NAMALWA (cell line): ENCODE measurements around the gene PCNX2.
"Not testable (repeated sequence)": the region's sequence is repeated elsewhere in the genome, so short reads cannot be mapped to it uniquely, and the experiment has no call there.

Experiments used
- DNase-seq: peaks from one replicate; pipeline ENCODE4 v3.0.0-alpha.2; 2015; ENCODE audit warnings: low spot score

PCNX2 gene

DNA sequence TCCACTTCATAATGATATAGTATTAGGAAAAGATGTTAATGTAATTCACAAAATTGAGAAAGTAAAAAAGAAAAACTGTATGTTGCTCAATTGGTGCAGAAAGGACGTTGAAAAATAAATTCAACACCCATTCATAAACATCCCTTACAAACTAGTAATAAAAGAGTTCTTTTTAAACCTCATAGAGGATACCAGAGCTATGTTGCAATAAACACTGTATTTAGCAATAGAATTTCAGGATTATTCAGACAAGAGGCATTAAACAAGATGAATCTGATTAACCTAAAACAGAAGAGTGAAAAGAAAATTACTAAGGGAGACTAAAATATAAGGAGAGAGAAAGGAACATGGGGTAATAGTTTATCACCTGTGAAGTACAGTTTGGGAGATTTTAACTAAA is 190.3 kb downstream of the PCNX2 start:
- no peak for DNase-seq

DNA sequence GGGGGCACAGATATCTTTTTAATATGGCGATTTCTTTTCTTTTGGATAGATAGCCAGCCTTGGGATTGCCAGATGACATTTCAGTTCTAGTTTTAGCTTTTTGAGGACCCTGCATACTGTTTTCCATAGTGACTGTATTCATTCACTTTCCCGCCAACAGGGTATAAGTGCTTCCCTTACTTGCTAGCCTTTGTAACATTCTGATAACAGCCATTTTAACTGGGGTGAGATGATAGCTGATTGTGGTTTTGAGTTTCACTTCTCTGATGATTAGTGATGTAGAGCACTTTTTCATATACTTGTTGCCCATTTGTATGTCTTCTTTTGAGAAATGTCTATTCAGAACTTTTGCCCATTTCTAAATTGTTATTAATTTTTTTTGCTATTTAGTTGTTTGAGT is 193.2 kb downstream of the PCNX2 start:
- DNase-seq = no peak

DNA sequence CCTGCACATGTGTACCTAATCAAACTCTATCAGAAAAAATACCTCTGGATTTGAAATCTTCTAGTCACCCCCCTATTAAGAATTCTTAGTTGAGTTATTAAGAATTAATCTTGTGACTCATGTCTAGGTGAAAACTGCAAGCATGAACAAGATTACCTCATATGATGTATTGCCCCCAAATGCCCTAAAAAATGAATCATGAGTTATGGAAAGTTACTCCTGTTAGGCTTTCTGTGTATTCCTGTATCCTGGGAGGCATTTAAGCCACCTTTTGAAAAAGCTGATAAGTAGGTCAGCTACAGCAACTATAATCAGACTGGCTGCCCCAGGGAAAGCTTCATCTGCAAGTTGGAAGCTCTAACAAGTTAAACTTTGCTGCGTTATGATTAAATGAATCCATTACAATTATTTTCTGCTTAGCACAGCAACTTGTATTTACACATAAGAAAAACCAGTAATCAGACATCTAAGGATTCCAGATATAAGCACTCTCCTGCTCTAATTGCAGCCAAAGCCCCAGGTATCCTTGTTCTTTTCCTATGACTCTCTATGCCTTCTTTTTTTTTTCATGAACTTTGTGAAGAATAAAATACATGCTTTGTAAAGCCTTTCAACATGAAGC is 197.5 kb downstream of the PCNX2 start:
- DNase-seq = no peak

DNA sequence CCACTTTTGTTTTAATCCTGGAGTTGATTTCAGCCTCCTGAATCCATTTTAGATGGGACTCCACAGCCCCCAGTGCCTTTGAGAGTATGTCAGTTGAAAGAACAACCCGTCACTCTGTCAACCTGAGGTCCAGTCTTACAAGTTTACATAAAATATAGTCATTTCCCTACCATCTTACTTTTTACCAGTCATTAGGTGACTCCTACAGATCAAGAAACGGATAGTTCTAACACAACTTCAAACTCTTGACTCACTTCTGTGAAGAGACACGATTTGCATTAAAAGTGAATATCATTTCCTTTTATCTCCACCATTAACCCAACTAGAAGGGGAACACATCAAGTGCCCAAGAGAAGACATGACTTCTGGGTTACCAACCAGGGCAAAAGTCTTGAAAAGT is 198.0 kb downstream of the PCNX2 start:
- no peak for DNase-seq

DNA sequence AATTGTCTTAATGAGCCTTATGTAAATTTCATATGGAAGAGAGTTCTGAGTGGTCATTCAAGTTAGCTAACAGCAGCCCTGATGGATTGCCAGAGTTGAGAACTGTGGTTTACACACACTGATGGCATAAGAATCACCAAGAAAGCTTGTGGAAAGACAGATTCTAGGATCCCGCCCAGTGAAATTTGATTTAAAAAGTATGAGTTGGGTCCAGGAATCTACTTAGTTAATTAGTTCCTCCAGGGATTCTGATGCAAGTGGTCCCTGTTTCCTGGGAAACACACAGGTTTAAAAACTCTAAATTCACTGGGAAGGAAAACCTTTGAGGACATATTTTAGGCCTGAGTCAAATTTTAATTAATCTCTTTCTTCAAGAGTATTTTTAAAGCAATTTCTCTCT is 200.8 kb downstream of the PCNX2 start:
- no peak for DNase-seq

DNA sequence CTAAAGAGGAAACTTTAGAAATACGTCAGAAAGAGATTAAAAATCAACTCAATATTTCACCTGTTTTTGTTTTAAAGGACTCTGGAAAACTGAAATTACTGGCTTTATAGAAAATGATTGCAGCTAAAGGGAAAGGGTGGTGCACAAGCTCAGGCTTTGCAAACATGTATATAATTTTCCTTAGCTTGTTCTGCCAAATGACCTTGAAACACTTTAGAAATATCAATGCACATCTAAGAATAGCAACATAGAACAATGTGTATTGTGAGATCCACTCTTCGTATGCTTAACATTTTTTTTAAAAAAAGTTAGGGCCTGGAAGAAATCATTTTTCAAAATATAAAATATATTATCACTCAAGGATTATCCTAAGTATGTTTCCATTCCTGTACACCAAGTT is 201.3 kb downstream of the PCNX2 start:
- no peak for DNase-seq

DNA sequence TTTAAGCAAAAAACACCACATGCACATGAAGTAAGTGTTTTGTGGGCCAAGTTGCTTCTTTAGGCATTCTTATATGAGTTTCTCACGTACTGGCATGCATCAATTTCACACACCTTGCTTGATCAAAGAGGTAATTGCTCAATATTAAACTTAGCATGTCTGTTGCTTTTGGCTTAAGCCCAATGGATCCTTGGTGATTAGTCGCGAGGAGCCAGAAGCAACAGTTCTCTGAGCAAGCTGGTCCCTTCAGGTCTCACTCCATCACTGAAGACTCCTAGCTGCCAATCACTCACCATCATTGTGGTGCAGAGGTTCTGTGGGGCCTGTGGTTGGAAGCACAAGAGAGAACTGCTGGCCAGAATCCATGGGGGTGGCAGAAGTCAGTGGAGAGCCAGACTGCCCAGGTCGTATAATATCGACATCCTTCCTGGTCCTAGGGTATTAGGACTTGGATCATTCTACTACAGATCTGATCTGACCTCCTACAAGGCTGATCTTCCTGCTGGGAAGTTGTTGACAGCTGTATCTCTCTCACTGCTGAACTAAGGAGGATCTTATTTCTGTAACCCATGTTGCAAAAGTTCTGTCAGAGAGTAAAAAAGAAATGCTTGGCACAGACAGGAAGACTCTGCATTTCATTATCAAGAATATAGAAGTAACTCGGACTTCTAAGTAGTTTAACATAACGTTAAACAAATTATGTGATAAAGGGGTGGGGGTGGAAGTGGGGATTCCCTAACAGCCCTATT is 204.6 kb downstream of the PCNX2 start:
- no peak for DNase-seq

DNA sequence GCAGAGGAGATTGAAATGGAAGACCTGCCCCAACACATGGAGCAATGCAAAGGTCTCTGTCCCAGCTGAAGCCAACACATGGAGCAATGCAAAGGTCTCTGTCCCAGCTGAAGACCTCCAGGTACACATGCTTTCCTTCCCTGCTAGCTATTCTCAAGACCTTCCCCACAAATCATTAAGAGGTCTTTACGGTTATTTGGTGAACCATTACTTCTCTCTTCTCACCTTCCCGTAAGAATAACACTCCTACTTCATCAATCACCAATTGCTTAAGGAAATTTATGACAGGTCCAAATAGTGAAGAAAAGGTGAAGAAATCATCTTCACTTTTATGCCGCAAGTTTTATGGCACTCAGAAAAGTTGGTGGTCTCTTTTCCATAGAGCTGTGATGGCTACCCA is 206.3 kb downstream of the PCNX2 start:
- no peak for DNase-seq

DNA sequence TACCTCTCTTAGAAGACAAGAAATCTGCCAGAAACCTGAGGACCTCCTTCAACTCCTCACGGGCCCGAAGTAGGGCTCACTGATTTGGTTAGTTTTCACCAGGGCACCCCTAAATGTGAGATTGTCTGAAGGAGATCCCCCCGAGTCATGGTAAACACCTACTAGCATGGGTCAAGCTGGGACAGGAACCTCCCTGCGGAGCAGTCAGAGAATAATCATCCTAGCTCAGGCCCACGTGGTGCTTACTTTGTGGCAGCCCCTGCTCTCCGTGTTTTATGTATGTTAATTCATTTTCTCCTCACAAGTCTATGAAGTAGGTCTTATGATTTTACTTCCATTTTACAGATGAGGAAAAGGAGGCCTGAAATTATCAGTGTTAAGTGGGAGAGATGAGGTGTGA is 206.9 kb downstream of the PCNX2 start:
- no peak for DNase-seq

DNA sequence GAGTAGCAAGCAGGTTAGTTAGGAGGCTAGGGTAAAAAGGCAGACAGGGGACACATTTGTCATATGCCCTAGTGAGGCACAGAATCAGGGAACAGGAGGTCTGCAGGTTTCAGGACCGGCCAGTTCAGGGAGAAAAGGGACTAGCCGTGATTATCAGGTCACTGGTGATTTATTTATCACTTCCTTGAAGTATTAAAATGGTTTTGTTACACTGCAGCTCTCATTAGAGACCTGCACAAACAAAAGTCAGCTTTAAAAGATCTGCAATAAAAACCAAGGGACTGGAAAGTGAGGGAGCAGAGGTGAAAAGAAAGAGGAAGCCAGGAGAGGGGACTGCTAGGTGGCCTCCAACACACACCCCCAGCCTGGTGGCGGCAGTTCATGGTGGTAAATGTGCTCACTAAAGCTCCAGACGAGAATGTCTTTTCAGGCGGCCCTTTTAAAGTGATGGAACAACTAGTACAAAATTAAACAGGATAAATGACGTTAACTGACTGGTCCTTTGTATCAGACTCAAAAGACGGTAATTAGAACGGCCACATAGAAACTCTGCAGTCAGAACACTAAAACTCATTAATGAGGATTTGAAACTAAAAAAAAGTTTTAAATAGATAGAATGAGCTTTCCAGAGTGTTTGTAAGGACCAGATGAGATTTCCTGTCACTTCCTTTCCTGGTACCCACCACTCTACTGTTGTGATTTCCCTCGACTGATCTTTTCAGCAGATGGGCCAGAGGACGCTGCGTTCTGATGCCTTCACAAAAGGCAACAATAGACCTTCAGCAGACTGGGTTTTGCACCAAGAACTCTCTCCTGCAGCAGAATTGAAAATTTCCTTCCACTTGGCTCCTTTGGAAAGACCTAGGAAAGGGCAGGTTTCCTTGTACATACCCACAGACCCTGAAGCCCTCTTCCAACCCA is 208.3 kb downstream of the PCNX2 start:
- no peak for DNase-seq

DNA sequence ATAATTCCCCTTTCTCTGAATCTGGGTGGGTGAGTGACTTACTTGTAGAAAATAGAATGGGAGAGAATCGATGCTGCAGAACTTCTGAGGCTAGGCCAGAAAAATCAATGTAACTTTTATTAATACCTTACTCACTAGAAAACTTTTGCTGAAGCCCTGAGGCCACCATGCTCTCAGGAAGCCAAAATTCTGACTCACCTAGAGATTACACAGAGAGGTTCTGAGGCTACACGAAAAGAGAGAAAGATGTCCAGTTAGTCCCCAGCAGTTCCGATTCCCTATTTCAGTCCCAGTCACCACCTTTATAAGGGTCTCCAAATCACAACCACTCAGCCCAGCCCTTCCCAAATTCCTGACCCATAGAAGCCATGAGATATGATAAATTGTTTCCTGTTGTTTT is 210.0 kb downstream of the PCNX2 start:
- DNase-seq = no peak

DNA sequence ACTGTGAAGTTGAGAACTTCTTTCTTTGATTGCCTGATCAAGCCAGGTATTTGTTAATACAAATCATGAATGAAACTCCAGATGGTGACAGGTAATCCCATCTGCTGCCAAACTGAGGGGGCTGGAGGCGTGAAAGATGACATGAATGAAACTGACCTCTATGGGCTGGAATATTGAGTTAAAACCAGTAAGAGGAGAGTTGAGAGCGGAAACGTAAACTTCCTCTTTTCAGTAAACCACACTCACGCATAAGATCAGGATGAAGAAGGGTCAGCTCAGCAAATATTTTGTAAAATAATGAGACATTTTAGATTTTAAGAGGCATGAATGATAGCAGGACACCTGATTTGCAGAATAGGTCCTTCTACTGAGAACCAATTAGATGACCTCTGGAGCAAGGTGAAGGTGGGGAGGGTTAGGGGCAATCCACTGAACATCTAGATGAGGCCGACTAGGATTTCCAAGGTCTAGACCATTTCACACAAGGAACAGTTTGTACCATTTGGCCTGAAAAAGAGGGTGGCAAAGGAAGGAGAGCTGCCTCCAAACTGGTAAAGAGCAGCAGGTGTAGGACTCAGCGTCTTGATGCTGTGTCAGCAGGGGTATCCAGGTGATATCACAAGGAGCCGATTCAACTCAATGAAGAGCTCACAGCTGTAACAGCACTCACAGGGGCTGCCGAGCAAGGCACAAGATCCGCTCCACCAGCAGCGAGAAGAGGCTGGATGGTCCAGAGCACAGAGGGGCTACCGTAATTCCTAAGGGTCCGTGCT is 212.6 kb downstream of the PCNX2 start:
- no peak for DNase-seq

DNA sequence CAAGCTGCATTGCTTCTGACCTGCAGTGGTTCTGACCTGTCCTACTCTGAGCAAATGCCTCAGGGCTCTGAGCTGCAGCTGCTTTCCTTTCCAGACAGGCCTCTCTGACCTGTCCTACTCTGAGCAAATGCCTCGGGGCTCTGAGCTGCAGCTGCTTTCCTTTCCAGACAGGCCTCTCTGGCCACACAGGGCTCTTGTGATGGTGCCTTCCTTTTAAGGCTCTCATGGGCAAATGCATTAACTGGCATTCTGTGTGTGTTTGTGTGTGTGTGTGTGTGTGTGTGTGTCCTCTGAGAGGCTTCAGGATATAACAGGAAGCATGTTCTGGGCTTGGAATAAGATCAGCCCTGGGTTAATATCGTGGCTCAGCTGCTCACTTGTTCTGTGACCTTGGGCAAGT is 213.8 kb downstream of the PCNX2 start:
- no peak for DNase-seq

DNA sequence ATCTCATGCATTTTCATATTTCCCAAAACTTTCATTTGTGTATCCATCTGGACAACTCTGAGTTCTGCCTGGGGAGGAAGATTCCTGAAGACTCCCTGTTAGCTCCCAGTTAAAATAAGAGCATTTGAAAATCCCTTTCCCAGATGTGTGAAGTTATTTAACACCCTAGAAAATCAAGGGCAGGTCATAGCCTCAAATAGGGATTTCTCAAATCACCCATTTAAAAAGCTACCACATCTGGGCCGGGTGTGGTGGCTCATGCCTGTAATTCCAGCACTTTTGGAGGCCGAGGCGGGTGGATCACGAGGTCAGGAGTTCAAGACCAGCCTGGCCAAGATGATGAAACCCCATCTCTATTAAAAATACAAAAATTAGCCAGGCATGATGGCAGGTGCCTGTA is 214.7 kb downstream of the PCNX2 start:
- DNase-seq = not testable (repeated sequence)

DNA sequence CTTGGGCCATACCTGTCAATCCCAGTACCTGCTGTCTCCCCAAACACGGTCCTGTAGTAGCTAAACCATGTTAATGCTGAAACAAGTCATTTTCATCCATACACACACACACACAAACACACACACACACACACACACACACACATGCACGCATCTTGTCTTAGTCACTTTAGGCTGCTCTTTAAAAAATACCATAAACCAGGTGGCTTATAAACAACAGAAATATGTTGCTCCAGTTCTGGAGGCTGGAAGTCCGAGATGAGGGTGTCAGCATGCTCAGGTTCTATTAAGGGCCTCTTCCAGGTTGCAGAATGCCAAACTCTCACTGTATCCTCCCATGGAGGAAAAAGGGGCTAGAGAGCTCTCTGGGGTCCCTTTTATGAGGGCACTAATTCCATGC is 215.2 kb downstream of the PCNX2 start:
- no peak for DNase-seq

DNA sequence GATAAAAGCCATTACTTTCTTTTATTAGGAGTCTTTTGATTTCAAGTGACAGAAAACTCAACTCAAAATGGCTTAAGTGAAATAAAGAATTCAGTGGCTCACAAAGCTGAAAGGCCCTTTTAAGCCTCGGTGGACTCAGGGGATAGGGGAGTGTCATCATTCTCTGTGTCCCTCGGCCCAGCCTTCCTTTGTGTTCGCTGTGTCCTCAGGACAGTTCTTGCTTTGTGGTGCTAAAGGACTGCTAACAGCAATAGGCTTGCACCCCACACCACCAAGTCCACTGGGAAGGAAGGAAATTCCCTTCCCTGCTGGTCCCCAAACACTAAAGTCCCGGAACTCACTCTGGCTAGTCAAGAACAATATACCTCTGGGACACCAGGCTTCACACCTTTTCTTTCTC is 216.0 kb downstream of the PCNX2 start:
- DNase-seq = no peak

DNA sequence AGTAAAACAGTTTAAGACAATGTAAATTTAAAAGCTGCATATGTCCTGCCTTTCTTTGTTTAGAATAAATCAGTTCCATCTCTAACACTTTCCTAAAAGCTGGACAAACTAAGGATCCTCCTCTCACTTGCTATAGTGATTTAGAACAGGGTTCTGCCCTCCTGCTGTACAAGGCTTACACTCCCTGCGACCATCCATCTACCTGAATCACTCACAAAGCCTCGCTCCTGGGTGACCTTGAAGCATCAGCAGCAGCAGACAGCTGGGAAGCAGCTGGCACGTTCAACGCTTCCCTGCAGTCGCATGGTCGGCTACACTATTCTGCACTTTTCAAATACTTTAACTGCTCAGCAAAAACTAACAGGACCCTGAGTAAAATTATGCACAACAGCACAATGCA is 217.1 kb downstream of the PCNX2 start:
- no peak for DNase-seq

DNA sequence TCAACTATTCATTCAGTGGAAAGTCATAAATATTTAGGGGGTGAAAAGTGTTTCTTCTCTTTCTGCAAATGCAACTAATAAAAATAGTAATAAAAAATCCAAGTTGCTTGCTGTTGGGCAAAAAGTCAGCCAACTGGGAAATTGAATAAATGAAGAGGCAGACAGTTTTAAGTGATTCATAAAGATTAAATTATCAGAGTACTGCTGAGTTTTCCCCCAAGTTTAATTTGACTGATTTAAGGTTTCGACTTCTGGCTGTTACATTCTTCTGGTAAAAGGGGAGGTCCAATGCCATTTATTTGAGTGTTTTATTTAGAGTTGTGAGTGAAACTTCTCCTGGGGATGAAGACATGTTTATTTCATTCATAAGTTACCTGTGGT is 219.6 kb downstream of the PCNX2 start:
- DNase-seq = no peak

DNA sequence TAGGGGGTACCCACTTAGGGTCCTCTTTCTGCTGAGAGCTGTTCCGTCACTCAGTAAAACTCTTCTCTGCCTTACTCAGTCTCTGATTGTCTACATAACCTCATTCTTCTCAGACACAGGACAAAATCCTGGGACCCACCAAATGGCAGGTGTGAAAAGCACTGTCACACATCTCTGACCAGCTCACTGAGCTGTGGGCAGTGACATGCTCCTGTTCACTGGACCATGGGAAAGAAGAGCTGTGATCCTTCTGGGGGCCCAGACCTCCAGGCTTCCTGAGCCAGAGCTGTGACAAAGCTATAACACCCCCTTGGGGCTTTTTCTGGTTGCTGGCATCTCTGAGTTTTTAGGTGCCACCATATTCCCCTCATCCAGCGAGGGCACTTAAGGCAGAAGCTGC is 229.4 kb downstream of the PCNX2 start:
- no peak for DNase-seq

DNA sequence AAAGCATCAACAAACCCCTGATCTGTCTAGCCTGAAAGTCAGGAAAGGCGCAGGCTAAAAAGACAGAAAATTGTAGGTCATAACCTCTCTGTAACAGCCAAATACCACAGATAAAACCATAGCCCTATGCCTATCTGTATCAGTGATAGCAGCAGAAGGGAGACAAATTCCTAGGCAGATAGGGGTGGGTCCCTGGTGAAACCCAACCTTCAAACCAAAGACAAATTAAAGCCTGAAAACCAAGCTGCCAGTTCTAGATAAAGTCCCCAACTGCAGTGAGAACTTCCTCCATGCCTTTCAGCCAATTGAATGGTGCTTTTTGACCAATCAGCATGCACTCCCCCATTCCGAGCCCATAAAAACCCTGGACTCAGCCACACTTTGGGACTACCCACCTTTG is 229.8 kb downstream of the PCNX2 start:
- DNase-seq = no peak

DNA sequence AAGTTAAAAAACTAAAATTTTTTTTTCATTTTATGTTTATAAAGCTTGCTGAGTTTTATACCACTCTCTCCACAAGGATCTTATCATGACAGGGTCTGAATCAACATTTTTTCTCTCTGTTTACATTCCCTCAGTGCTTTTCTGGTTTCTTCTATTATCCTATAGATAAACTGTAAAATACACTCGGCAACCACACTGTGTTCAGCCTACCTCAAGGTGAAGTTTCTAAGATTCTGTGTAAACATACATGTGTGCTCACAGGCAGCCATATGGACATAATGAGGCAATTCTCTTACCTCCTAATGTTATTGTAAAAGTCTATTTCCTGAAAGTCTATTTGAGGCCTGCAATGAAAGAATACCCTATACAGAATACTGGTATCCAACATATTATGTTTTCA is 230.5 kb downstream of the PCNX2 start:
- no peak for DNase-seq

DNA sequence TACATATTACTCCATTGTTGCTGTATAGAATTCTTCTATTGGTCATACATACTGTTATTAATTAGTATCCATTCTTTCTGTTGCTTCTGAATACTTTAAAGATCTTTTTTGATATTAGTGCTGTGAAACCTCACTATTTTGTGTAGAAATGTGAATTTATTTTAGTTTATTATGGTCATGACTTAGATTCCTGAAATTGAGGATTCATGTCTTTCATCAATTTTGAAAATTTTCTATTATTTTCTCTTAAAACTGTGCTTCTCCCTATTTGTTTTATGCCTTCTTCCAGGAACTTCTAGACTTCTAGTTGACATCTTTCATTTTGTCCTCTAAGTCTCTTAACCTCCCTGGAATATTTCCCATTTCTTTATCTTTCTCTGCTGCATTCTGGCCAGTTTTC is 232.1 kb downstream of the PCNX2 start:
- no peak for DNase-seq
